ENCODE results near the gene IKBKG.
"Not testable (repeated sequence)": the region's sequence is repeated elsewhere in the genome, so short reads cannot be mapped to it uniquely, and the experiment has no call there.

IKBKG gene

DNA sequence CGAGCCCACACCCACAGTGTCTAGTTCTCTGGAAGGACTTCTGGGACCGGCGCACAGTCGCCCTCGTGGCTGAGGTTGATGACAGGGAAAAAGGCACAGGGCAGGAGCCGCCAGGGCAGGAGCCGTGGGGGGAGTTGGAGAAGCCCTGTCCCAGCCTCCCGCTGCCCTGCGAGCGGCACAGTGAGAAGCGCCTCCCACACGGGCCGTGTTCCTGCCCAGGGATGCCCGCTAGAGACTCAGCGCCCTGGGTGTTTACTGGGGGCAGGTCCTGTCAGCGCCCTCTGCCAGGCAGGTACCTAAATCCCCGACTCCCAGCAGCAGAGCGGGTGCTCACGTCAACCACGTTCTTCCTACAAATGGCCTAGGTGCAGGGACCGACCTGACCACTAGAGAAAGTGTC lies 11.5 kb downstream of the IKBKG start:
- DNase-seq (ENCODE audit: low read depth) = not testable (repeated sequence)

DNA sequence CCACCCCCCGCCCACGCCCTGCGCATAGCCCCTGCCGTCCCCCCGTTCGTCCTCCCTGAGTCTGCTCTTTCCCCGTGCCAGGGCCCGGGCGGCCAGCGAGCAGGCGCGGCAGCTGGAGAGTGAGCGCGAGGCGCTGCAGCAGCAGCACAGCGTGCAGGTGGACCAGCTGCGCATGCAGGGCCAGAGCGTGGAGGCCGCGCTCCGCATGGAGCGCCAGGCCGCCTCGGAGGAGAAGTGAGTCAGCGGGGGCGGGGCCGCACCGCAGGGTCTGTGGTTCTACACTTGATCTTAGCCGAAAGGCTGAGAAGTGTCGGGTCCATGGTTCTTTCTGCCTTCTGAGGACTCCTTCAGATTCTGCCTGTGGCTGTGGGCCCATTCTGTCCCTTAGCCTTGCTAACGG lies 12.9 kb downstream of the IKBKG start:
- DNase-seq (ENCODE audit: low read depth) = not testable (repeated sequence)

- DNase-seq (ENCODE audit: low read depth) = not testable (repeated sequence)
Measured at GRCh38 chrX:154562295-154562694, 14.9 kb downstream of the IKBKG start.

GRCh38 chrX:154570361-154570760 lies 22.9 kb downstream of the IKBKG start:
- not testable (repeated sequence) for DNase-seq (ENCODE audit: low read depth)

DNA sequence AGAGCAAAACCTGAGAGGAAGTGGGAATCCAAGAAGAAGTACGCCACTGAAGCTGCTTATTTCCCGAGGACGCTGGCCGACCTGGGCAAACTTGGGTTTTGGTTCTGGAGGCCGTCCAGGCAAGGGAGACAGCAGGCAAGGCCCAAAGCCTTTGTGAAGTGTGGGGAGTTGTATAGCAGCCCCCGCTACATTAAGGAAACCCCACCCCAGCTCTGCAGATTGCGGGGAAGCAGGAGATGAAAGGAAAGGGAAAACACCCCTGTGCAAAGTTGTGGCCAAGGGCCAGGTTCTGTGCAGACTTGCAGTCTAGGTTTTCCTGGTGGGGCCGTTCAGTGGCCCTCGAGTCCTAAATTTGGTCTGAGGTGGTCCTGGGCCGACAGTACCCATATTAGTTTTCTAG lies 25.6 kb downstream of the IKBKG start:
- DNase-seq (ENCODE audit: low read depth) = not testable (repeated sequence)

DNA sequence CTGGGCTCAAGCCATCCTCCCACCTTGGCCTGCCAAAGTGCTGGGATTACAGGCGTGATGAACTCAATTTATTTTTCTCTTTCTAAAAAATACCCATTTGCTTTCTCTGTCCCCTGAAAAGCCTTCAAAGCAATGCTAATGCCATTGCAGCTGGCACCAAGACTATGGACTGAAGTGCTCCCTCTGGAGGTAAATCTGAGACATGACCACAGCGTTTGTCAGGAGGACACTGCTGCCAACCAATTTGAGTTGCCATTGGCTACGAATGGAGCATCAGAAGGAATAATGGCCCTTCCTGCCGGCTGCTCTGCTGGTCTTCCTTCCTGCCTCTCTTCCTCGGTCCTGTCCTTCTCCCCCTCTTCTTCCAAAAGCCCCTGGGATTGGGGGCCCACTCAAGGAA lies 27.7 kb downstream of the IKBKG start:
- DNase-seq (ENCODE audit: low read depth) = not testable (repeated sequence)

GRCh38 chrX:154582994-154583393 lies 35.6 kb downstream of the IKBKG start:
- not testable (repeated sequence) for DNase-seq (ENCODE audit: low read depth)

- not testable (repeated sequence) for DNase-seq (ENCODE audit: low read depth)
Measured at GRCh38 chrX:154584585-154585183, 37.3 kb downstream of the IKBKG start, which contains the start of gene CTAG1A. TSS of gene CTAG1A (plus strand) at chrX:154585133. CDS start at chrX:154585207, 74 bp downstream.

- DNase-seq (ENCODE audit: low read depth) = not testable (repeated sequence)
Measured at GRCh38 chrX:154590415-154590814, 43.0 kb downstream of the IKBKG start.

GRCh38 chrX:154592505-154592904 lies 45.1 kb downstream of the IKBKG start:
- DNase-seq (ENCODE audit: low read depth) = no peak

DNA sequence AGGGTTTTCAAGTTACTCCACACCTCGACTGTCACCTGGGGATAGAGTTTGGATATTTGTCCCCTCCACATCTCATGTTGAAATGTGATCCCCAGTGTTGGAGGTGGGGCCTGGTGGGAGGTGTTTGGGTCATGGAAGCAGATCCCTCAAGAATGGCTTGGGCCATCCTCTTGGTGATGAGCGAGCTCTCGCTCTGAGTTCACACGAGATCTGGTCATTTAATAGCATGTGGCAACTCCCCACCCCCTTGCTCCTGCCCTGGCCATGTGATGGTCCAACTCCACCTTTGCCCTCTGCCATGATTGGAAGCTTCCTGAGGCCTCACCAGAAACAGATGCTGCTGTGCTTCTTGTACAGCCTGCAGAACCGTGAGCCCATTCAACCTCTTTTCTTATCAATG lies 45.8 kb downstream of the IKBKG start:
- no peak for DNase-seq (ENCODE audit: low read depth)

- DNase-seq (ENCODE audit: low read depth) = no peak
Measured at GRCh38 chrX:154594491-154594890, 47.1 kb downstream of the IKBKG start.

DNA sequence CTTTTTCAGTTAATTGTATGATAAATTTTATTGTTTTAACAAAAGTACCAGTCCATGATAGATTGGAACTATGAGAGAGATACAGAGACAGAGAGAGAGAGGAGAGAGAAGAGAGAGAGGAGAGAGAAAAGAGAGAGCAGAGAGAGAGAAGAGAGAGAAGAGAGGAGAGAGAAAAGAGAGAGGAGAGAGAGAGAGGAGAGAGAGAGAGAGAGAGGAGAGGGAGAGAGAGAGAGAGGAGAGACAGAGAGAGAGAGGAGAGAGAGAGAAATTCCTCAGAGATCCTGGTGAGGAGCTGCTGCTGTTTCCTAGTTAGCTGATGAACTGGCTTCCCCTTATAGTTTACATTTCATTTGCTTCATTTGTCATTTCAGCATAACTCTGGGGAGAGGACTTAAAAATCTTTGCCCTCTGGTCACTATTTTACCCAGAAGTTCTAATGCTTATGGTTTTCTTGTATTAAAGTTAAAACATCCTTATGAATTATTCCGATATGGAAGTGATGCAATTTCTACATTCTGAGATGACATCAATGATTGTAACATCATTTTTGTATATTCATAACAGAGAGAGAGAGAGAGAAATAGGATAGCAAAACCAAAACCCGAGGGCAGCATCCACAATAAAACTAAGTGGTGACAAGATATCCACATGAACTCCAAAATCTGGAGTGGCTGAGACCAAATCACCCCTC lies 48.3 kb downstream of the IKBKG start:
- no peak for DNase-seq (ENCODE audit: low read depth)

DNA sequence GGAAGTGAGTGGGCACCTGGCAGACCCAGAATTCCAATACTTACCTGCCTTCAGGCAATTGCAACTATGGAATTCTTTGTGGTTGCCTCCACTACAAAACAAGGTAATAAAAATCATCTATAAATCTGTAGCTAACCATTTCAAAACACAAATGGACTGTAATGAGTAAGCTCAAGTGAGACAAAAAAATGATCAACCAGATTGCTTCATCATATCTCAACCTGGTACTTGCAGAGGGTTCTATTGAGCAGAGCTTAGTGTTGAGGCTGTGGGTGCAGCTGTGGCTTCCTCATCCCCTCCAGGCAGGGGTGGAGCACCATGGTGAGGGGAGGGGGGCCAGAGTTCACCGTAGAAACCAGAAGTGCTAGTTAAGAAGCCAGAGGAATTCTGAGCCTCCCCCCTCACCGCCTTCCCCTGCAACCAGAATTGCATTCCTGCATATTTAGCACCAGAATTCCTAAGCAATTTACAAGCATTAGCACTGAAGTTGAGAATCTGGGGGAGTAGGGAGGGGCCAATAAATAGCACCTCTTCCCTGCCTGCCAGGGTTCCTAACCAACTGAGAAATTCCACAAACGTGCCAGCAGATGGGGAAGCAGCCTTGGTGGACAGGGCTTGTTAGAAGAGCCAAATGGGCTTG lies 49.0 kb downstream of the IKBKG start:
- no peak for DNase-seq (ENCODE audit: low read depth)

DNA sequence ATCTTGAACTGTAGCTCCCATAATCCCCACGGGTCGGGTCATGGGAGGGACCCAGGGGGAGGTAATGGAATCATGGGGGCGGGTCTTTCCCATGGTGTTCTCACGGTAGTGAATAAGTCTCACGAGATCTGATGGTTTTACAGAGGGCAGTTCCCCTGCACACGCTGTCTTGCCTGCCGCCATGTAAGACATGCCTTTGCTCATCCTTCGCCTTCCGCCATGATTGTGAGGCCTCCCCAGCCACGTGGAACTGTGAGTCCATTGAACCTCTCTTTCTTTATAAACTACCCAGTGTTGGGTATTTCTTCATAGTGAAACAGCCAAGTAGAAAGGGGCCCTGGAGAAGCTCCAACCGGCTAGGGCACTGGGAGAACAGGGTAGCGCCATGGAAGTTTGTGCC lies 49.8 kb downstream of the IKBKG start:
- DNase-seq (ENCODE audit: low read depth) = no peak

GRCh38 chrX:154598656-154599055 lies 51.2 kb downstream of the IKBKG start:
- no peak for DNase-seq (ENCODE audit: low read depth)

- no peak for DNase-seq (ENCODE audit: low read depth)
Measured at GRCh38 chrX:154599531-154599930, 52.1 kb downstream of the IKBKG start.

GRCh38 chrX:154600759-154601374 lies 53.4 kb downstream of the IKBKG start:
- DNase-seq (ENCODE audit: low read depth) = no peak

GRCh38 chrX:154602226-154602625 lies 54.8 kb downstream of the IKBKG start:
- DNase-seq (ENCODE audit: low read depth) = no peak

DNA sequence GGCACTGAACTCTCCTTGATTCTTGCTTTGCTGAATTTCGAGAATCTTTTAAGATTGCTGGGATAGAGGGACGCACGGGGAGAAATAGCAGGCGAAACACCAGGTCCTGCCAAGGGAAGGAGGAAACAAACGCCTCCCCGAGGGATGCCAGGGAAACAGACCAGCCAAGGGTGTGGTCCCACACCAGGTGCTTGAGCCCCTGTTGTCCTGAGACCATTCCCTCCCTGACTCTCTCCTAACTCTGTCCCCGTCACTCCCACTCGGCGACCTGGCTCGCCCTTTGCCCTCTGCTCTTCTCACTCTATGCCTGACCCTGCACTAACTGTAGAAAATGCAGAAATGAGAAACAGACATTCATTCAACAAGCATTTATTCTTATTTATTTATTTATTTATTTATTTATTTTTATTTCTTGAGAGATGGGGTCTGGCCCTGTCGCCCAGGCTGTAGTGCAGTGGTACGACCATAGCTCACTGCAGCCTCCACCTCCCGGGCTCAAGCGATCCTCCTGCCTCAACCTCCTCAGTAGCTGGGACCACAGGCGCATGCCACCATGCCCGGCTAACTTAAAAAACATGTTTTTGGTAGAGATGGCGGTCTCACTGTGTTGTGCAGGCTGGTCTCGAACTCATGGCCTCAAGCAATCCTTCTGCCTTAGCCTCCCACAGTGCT lies 55.5 kb downstream of the IKBKG start:
- no peak for DNase-seq (ENCODE audit: low read depth)

DNA sequence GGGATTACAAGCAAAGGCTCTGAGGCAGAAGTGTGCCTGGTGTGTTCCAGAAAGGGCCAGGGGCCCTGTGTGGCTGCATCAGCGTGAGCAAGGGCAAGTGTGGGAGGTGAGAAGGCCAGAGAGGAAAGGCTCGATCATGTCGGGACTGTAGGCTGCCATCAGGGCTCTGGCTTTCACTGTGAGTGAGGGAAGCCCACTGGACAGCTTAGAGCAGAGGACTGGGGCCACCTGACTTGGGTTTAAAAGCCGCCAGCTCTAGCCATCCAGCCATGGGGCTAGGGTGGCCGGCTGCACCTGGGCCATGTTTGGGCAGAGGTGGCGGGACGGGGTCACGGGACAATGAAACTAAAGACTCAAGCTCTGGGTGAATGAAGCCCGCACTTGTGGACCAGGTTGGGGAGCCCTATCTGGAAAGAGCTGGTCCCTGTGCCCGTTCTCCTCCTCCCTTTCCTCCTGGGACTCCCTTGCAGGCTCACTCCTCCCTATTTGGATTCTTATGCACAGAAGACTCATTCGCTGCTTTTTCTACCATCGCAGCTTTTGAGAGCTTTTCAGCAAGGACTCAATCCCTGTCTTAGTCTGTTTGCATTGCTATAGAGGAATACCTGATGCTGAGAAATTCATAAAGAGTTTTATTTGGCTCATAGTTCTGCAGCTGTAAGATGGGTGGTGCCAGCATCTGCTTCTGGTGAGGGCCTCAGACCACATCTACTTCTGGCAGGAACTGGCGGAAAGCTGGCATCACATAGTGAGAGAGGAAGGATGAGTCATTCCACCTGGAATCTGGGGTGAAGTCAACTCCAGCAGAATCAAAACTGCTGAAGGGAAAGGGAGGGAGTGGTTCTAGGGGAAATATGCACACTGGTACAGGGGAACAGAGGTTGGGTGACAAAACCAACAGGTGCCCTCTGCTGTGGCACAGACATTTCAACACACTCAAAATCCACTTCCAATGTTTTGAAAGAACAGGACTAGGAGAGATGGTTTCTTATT lies 56.3 kb downstream of the IKBKG start:
- DNase-seq (ENCODE audit: low read depth) = no peak
